Measurements from ENCODE around the gene PHACTR4. TPM values are rescaled to one million over a fixed set of nuclear protein-coding genes. Genes with fewer than 3 reads are reported as not detected.

Gene PHACTR4
- total and polyA plus RNA-seq, 9 of the 15 experiments (the other 6 are each of a cell fraction or from before 2014, with no cell fraction given), result 6.4 to 43.6 (median 14.2) TPM

DNA sequence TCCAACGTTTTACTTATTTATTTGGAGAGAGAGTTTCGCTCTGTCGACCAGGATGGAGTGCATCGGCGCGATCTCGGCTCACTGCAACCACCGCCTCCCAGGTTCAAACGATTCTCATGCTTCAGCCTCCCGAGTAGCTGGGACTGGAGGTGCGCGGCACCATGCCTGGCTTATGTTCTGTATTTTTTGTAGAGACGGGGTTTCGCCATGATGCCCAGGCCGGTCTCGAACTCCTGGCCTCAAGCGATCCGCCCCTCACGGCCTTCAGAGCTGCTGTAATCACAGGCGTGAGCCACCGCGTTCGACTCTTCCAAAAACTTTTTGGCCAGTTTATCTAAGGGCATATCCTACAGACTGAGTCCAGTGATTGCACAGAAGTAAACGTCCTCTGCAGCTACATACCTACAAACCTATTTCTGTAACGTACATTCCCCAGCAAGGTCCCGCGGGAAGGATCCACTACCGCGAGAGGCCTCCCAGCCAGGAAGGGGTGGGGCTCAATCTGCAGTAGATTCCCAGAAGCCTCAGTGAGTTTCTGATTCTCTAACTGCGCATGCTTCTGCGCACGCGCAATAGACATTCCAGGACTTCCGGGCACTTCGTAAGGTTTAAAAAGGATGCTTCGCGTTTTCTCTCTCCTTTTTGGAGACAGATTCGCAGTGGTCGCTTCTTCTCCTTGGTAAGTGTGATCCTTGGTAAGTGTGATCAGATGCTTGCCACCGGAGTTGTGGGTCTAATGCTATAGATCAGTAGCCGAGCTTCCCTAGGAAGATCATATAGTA, 136.1 kb downstream of the PHACTR4 start, which contains the start of gene RCC1 (continued):
- TF ChIP-seq, protein P1, sequence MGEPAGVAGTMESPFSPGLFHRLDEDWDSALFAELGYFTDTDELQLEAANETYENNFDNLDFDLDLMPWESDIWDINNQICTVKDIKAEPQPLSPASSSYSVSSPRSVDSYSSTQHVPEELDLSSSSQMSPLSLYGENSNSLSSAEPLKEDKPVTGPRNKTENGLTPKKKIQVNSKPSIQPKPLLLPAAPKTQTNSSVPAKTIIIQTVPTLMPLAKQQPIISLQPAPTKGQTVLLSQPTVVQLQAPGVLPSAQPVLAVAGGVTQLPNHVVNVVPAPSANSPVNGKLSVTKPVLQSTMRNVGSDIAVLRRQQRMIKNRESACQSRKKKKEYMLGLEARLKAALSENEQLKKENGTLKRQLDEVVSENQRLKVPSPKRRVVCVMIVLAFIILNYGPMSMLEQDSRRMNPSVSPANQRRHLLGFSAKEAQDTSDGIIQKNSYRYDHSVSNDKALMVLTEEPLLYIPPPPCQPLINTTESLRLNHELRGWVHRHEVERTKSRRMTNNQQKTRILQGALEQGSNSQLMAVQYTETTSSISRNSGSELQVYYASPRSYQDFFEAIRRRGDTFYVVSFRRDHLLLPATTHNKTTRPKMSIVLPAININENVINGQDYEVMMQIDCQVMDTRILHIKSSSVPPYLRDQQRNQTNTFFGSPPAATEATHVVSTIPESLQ (CRISPR knock-in tag; IDR thresholded peaks at IDR 0.05), result peak; percentile 94
- peak; percentile 97 for TF ChIP-seq TAF7 (tag; IDR thresholded peaks at IDR 0.05)
- no peak for TF ChIP-seq ETS2 (tag; IDR thresholded peaks at IDR 0.05; ENCODE audit: borderline replicate concordance, poor library complexity, severe bottlenecking)
- TF ChIP-seq ZKSCAN1 (IDR thresholded peaks at IDR 0.05; ENCODE audit: low read depth, low read length), result no peak; the same call in 1 of the 2 replicates
- TF ChIP-seq, protein P2, sequence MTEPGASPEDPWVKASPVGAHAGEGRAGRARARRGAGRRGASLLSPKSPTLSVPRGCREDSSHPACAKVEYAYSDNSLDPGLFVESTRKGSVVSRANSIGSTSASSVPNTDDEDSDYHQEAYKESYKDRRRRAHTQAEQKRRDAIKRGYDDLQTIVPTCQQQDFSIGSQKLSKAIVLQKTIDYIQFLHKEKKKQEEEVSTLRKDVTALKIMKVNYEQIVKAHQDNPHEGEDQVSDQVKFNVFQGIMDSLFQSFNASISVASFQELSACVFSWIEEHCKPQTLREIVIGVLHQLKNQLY (CRISPR knock-in tag; conservative IDR thresholded peaks at IDR 0.05), result 0 out of 4 replicates have a peak, but pooled peaks have one; percentile 25 to 77
- TF ChIP-seq ZNF165 (CRISPR knock-in tag; IDR thresholded peaks at IDR 0.05; ENCODE audit: borderline replicate concordance), result 0 out of 2 replicates have a peak, but pooled peaks have one; percentile 70
- TF ChIP-seq FOSL1 (tag; conservative IDR thresholded peaks at IDR 0.05), result no peak
- TF ChIP-seq ESRRB (CRISPR knock-in tag; IDR thresholded peaks at IDR 0.05; ENCODE audit: borderline replicate concordance), result no peak
- TF ChIP-seq, protein P3, sequence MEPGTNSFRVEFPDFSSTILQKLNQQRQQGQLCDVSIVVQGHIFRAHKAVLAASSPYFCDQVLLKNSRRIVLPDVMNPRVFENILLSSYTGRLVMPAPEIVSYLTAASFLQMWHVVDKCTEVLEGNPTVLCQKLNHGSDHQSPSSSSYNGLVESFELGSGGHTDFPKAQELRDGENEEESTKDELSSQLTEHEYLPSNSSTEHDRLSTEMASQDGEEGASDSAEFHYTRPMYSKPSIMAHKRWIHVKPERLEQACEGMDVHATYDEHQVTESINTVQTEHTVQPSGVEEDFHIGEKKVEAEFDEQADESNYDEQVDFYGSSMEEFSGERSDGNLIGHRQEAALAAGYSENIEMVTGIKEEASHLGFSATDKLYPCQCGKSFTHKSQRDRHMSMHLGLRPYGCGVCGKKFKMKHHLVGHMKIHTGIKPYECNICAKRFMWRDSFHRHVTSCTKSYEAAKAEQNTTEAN (CRISPR knock-in tag; IDR thresholded peaks at IDR 0.05), result no peak
- no peak for TF ChIP-seq GATAD2B (IDR thresholded peaks at IDR 0.05; ENCODE audit: borderline replicate concordance)
- TF ChIP-seq MCM7 (IDR thresholded peaks at IDR 0.05), result no peak
- TF ChIP-seq, protein P4, sequence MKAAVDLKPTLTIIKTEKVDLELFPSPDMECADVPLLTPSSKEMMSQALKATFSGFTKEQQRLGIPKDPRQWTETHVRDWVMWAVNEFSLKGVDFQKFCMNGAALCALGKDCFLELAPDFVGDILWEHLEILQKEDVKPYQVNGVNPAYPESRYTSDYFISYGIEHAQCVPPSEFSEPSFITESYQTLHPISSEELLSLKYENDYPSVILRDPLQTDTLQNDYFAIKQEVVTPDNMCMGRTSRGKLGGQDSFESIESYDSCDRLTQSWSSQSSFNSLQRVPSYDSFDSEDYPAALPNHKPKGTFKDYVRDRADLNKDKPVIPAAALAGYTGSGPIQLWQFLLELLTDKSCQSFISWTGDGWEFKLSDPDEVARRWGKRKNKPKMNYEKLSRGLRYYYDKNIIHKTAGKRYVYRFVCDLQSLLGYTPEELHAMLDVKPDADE (conservative IDR thresholded peaks at IDR 0.05; ENCODE audit: control insufficient read depth, low read depth, low read length), result 0 out of 2 replicates have a peak, but pooled peaks have one; percentile 60
- no peak for TF ChIP-seq ZNF699 (CRISPR knock-in tag; IDR thresholded peaks at IDR 0.05; ENCODE audit: insufficient replicate concordance)
- TF ChIP-seq FIP1L1 (IDR thresholded peaks at IDR 0.05; ENCODE audit: low read depth, low read length, poor library complexity, severe bottlenecking), result no peak
- TF ChIP-seq, protein P5, sequence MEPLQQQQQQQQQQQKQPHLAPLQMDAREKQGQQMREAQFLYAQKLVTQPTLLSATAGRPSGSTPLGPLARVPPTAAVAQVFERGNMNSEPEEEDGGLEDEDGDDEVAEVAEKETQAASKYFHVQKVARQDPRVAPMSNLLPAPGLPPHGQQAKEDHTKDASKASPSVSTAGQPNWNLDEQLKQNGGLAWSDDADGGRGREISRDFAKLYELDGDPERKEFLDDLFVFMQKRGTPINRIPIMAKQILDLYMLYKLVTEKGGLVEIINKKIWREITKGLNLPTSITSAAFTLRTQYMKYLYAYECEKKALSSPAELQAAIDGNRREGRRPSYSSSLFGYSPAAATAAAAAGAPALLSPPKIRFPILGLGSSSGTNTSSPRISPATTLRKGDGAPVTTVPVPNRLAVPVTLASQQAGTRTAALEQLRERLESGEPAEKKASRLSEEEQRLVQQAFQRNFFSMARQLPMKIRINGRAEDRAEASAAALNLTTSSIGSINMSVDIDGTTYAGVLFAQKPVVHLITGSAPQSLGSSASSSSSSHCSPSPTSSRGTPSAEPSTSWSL (CRISPR knock-in tag; IDR thresholded peaks at IDR 0.05; ENCODE audit: borderline replicate concordance), result peak; percentile 77
- no peak for TF ChIP-seq HNRNPH1 (optimal IDR thresholded peaks at IDR 0.05; ENCODE audit: low read depth, low read length)
- TF ChIP-seq SP2 (IDR thresholded peaks at IDR 0.05; ENCODE audit: extremely low read depth, low read depth, low read length, poor library complexity, severe bottlenecking), result no peak

Measured in K562 (cell line).